Measurements from ENCODE around the gene CDC42EP5.

CDC42EP5 gene

DNA sequence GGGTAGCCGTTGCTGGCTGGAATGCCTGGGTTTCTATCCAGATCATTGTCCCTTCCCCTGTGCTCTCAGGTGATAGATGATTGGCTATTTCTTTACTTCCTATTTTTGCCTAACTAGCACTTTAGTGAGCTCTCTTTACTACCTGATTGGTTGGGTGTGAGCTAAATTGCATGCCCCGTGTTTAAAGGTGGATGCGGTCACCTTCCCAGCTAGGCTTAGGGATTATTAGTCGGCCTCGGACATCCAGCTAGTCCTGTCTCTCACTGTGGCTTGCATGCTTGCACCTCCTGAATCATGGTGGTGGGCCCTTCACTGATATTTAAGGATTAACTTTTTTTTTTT, 47.7 kb downstream of the CDC42EP5 start:
- no peak for DNase-seq

DNA sequence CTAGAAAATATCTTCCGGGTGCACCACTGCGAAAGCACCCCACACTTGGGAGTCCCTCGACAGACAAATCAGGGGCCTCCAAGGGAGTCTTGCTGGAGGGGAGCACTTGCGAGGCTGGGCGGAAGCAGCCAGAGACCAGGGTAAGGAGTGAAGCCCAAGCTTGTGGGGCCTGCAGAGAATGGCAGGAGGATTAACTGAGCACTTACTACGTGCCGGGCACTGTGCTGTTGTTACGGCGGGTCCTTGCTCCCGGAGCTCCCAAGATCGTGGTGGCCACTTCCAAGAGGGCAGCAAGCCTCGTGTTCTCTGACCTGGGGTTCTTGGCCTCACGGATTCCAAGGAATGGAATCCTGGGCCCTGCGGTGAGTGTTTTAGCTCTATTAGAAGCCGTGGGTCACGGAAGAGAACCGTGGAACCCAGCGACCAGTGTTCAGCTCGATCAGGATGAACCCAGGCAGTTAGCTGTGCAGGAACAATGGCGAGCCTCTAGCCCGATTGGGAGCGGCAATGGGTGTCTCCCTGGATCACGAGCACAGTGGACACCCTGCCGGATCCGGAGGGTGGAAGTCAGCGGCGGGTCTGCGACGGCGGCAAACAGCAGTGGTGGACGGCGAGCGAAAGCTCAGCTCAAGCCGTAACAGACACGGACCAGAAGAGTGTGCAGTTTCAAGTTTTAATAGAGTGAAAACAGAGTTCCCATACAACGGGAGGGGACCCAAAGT, 48.3 kb downstream of the CDC42EP5 start:
- no peak for DNase-seq

DNA sequence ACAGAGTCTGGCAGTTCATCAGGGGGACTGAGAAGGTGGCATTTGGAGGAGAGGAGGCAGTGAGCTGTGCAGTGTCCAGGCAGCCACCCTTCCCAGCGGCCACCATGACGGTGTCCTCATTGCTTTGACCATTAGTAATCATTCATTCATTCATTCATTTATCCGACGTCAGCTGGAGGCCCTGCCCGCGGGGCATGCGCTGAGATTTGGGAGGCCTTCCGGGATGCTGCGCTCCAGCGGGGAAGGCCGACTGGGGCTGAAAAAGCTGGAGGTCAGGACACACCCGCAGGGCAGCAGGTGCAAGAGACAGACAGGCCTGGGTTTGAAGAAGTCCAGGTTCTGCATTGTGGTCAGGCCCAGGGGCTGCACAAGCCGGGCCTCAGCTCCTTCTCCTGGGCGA, 48.9 kb downstream of the CDC42EP5 start:
- no peak for DNase-seq

DNA sequence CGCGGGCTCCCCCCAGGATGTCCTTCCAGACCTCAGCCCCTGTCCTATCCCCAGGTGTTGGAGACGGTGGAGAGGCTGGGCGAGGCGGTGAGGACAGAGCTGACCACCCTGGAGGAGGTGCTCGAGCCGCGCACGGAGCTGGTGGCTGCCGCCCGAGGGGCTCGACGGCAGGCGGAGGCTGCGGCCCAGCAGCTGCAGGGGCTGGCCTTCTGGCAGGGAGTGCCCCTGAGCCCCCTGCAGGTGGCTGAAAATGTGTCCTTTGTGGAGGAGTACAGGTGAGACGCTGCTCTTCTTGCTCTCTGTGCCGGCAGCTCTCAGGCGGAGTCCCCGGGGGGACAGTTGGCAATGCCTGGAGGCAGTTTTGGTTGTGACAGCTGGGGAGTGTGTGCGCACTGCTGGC, 51.0 kb downstream of the CDC42EP5 start:
- DNase-seq: peak in 1 of 3 experiments; percentile 4

DNA sequence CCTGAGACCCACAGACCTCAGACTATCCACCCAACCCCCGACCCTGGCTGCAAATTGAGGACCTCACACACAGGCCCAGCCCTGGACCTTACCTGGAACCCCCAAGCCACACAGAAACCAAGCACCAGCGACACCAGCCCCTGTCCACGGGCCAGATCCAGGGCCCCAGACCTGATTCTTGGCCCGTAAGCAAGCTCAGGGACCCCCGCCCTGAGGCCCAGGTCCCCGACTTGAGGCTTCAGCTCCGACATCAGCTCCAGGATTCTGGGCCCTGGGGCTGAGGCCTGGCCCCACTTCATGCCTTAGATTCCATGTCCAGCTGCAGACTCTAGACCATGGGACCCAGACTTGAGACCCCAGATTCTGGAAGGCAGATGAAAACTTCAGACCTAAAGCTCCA, 51.6 kb downstream of the CDC42EP5 start:
- DNase-seq: no peak

DNA sequence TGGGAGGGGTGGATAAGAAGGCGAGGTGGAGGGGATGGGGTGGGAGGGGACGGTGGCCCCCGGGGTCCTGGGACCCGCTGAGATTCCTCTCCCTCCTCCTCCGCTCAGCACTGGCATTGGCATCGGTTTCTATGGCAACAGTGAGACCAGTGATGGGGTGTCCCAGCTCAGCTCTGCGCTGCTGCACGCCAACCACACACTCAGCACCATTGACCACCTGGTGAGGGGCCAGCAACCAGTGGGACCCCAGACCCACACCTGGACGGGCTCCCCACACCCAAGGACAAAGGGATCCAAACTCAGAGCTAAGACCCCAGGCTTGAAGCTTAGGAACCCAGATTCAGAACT, 52.0 kb downstream of the CDC42EP5 start:
- no peak for DNase-seq

DNA sequence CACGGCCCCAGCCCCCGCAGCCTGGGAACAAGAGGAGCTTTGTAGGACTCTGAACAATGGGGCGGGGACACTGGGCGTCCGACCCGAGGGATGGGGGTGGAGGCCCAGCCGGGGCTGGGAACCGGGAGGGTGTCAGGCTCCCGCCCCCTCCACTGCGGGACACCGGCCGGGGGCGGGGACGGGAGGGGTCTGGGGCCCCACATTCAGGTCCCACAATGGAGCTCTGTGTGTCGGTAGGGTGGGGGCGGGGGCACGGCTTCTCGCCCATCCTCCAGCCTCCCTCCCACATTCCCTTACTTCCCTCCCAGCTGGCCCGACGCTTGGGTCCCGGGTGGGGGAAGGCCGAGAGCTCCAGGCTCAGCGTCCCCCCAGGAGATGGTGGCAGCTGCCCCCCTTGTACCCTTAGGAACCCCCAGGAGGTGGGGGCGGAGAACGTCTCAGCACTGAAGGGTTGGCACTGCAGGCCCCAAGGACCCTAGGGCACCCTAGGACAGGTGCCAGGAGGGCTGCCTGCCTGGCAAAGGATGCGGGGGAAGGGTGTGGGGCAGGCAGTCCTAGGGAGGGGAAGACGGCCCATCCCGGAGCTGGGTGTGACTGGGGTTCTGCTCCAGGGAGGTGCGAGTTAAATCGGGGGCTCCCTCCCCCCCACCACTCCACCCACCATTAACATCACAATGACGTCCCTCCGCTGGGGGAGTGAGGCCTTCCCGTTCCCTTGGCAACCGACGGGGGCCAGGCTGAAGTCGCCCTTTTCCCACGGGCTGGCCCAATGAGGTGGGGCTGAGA, 52.5 kb downstream of the CDC42EP5 start:
- no peak for DNase-seq

DNA sequence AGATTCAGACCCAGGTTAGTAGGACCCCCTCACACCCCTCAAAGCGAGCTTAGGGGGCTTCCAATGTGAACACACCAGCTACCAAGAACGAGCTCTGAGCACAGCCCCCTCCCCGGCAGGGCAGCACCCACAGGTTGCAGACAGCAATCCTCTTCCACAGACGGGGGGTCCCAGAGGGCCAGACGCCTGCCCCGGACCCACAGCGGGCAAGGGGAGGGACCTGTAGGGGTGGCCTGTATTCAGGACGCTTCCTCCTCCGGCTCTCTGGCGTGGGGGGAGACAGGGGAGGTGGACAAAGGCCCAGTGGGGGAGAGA, 53.1 kb downstream of the CDC42EP5 start:
- DNase-seq: no peak

DNA sequence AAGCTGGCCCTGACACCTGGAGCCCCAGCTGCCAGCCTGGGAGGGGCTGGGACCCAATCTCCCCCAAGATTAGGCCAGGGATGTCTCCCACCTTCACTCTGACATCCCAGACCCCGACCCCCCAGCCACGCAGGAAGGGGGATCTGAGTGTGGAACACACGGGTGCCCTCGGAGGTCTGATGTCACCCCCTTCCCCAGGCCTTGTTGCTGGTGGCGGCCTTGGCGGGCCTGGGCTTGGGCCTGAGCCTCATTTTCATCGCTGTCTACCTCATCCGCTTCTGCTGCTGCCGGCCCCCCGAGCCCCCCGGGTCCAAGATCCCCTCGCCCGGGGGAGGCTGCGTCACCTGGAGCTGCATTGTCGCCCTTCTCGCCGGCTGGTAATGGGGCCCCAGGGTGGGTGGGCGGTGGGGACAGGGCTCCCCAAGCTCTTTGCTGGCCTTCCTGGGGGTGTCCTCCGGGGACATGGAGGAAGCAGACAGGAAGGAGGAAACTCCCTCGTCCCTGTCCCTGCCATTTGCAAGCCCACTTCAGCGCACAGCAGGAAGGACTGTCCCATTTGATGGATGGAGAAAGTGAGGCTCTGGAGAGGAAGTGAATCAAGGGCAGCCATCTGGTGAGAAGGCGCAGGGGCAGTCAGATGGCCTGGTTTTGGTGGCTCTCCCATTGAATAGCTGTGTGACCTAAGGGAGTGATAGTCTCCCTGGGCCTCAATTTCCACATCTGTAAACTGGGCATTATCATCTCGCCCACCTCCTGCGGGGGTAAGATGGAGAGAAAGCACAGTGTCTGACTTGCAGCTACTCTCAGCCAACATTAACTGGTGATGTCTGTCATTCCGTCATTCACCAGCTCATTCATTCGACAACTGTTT, 53.9 kb downstream of the CDC42EP5 start:
- DNase-seq: no peak

DNA sequence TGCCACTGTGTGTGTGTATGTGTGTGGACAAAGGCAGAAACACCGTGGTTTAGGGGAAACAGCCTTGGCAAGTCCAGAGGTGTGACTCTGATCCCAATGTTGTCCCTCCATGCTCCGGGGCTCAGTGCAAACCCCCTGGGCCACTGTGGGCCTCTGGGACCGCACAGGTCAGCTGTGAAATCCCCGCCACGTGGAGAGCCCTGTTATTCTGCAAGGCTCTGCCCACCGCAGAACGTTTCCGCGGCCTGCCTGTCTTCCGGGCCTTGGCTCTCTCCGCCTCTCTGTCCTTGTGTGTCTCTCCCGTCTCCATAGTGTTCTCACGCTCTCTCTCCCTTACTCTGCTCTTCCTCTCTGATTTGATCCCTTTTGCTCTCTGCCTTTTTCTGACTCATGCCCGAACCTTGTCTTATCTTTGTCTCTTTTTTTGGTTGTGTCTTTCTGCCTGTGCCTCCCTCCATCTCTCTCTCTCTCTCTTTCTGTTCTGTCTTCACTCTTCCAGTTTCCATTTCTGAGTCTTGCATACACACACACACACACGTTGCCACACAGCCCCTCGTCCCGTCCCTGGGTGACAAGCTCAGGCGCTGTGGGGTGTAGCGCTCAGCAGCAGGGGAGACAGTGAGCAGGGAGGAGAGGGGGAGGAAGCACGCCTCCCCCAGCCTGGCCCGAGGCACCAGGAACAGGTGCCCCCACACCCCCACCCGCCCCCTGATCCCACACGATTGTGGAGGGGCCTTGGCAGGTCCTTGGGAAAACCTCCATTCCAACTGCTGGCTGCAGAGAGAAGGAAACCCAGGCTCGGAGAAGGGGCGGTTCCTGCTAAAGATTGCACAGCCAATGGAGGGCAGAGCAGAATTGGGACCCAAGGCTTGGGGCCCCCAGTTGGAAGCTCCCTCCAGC, 54.8 kb downstream of the CDC42EP5 start:
- DNase-seq: peak in 1 of 3 experiments; percentile 14

DNA sequence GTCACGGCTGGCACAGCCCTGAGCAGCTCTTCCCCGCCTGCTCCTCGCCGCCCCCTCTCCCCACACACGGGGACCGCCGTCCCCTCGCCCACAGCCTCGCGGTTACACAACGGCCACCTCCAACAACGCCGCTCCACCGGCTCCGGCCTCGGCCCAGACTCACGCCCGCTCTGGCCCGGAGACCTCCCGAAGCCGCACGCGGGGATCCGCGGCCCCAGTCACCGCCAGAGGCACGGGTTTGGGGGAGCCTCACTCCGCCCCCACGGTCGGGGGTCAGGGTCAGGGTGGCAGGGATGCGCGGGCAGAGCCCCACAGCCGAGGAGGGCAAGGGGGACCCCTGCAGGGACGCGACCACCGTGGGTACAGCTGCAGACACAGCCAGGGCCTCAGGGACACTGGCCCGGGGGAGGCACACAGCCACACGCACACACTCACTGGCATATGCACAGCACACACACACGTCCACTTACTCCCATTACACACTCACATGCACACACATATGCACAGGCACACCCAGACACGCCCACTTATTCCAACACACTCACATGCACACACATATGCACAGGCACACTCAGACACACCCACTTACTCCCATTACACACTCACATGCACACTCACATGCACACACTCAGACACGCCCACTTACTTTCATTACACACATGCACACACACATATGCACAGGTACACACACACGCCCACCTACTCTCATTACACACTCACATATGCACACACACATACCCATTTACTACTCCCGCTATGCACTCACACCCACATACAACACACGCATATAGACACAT, 56.2 kb downstream of the CDC42EP5 start:
- no peak for DNase-seq

DNA sequence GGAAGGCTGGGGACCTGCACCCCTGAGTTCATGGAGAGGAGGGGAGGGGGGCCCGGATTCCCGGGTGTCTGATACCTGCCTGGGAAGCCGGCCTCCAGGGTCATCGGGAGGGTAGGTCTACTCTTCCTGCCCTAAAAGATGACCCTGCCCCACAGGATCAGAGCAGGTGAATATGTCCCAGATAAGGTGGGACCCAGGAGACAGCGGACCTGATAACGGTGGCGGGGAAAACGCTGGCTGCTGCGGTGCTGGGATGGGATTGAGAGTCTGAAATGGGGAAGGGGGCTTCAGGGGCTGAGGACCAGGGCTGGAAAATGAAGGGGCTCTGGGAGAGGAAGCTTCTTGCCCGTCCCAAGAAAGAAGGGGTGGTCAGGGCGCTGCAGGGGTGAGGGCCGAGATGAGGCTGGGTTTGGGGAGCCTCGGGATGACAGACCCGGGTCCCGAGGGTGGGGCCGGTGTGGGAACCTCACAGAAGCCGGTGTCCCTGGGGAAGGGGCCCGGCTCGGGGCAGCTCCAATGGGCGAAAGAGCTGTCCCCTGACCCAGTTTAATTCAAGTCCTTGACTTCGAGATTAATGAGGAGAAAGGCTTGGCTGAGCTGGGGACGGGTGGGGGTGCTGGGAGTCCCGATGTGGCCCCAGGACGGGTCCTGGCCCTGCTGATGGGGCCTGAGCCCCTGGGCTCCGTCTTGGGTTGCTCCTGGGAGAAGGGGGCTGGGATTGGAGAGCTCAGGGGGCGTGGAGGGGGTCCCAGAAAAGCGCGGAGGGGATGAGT, 57.0 kb downstream of the CDC42EP5 start:
- no peak for DNase-seq

DNA sequence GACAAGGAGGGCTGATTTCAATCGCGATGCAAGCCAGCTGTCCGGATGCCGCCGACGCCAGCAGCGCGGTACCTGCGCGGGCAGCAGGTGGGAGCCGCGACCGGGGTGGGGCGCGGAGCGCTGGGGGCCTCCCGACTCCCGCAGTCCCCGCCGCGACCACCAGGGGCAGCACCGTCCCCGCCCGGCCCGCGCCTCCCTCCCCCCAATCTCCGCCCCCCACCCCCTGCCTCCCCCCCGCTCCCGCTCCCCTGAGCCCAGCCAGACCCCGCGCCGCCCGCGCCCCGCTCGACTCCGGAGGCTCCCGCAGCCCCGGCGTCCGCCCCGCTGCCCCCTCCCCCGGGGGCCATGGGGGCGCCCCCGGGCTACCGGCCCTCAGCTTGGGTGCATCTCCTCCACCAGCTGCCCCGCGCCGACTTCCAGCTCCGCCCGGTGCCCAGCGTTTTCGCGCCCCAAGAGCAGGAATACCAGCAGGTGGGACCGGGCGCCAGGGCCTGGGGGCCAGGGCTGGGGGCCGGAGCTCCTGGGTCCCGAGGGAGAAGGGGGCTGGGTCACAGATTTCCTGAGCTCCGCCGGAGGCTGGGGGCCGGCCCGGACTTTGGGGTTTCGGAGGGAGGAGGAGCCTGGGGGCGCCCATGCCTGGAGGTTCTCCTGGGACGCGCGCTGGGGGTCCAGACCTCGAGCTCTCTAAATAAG, 57.7 kb downstream of the CDC42EP5 start, which contains the start of gene TTYH1:
TSS of gene TTYH1 (plus strand) at position 257 of the 693 bp plus-strand sequence. CDS start at position 346, 89 bp downstream.
- no peak for DNase-seq
